ENCODE measurements around the gene SRP19. TPM values are rescaled to one million over a fixed set of nuclear protein-coding genes. Genes with fewer than 3 reads are reported as not detected.

Gene SRP19
- total RNA-seq (2022) (88.9 and 99.6 TPM in 2 replicates), Bru-seq, nascent RNA (percentile 86 among the genes with signal in this experiment), BruChase-seq, experiment 1, labeled RNA remaining after a 6-hour chase (percentile 94 among the genes with signal in this experiment), BruChase-seq, experiment 2, labeled RNA remaining after a 2-hour chase (percentile 94 among the genes with signal in this experiment)
- long read RNA-seq, transcript SRP19-206 (5 exons, 2,841 nt): major isoform, 192 of 265 reads
- long read RNA-seq, transcript SRP19-205 (2 exons, 473 nt): minor isoform, 18 of 265 reads
- long read RNA-seq, transcript SRP19-203 (4 exons, 833 nt): minor isoform, 6 of 265 reads
- long read RNA-seq, transcript SRP19-201 (5 exons, 937 nt): minor isoform, 20 of 265 reads
- long read RNA-seq, partial matches to known transcripts: 7 of 265 reads
- long read RNA-seq, other reads (novel, unspliced or antisense): 18 of 265 reads

- H3K36me3 Mint-ChIP-seq (ENCODE audit: insufficient read depth, unreplicated experiment): peaks cover 36% of the 10 kb centered on the region
- H3K9me3 Mint-ChIP-seq (ENCODE audit: unreplicated experiment): no peaks in the 10 kb centered on the region
- H3K4me3 Mint-ChIP-seq (ENCODE audit: unreplicated experiment): peak within 1 kb of the TSS; percentile 88
- intact Hi-C loops (cut with micrococcal nuclease): loop anchor here (5.0 kb wide), 3 partner anchors 61 to 116 kb away; partner anchors contain the start of genes DCP2 and REEP5
- TF ChIP-seq, protein P1, sequence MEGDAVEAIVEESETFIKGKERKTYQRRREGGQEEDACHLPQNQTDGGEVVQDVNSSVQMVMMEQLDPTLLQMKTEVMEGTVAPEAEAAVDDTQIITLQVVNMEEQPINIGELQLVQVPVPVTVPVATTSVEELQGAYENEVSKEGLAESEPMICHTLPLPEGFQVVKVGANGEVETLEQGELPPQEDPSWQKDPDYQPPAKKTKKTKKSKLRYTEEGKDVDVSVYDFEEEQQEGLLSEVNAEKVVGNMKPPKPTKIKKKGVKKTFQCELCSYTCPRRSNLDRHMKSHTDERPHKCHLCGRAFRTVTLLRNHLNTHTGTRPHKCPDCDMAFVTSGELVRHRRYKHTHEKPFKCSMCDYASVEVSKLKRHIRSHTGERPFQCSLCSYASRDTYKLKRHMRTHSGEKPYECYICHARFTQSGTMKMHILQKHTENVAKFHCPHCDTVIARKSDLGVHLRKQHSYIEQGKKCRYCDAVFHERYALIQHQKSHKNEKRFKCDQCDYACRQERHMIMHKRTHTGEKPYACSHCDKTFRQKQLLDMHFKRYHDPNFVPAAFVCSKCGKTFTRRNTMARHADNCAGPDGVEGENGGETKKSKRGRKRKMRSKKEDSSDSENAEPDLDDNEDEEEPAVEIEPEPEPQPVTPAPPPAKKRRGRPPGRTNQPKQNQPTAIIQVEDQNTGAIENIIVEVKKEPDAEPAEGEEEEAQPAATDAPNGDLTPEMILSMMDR (IDR thresholded peaks at IDR 0.05; ENCODE audit: unreplicated experiment): no peak
- H3K4me1 Mint-ChIP-seq (ENCODE audit: insufficient read depth, unreplicated experiment): peaks cover 13% of the 10 kb centered on the region
- POLR2A ChIA-PET: interaction anchor here (0.7 to 2.8 kb wide), 28 partner anchors 8 to 951 kb away, joined by 3 to 21 read pairs (median 4); partner anchors contain the start of genes APC, DCP2 and REEP5
- no TSS peak for BruUV-seq (replicated peaks)
- peak; percentile 98 for DNase-seq (ENCODE audit: unreplicated experiment)
- H3K27ac Mint-ChIP-seq (ENCODE audit: low read depth, unreplicated experiment): peak within 1 kb of the TSS; percentile 94
- CTCF ChIA-PET: interaction anchor here (0.6 to 3.8 kb wide), 3 partner anchors 13 to 107 kb away, joined by 3 to 21 read pairs (median 4); no protein-coding TSS in a partner anchor
- H3K27me3 Mint-ChIP-seq (ENCODE audit: insufficient read depth, unreplicated experiment): peaks cover 24% of the 10 kb centered on the region
Measured at GRCh38 chr5:112860929-112861637, at the start of gene SRP19. Gene SRP19 (plus strand): TSS chr5:112861287. CDS start chr5:112861377, 90 bp downstream.

- ChIA-PET POLR2A (no interaction called here), CTCF (interaction anchor here (0.6 to 0.9 kb wide), 2 partner anchors 181 to 260 kb away, joined by 3 to 4 read pairs; no protein-coding TSS in a partner anchor)
- H3K9me3 Mint-ChIP-seq (ENCODE audit: unreplicated experiment): no peaks in the 10 kb centered on the region
- DNase-seq (ENCODE audit: unreplicated experiment): no peak
- TF ChIP-seq, protein P1 (IDR thresholded peaks at IDR 0.05; ENCODE audit: unreplicated experiment): no peak
- intact Hi-C loops (cut with micrococcal nuclease): no loop called here
- no peak overlapping the region for H3K27ac Mint-ChIP-seq (ENCODE audit: low read depth, unreplicated experiment)
- BruUV-seq (replicated peaks): no TSS peak
- peaks cover 20% of the 10 kb centered on the region for H3K36me3 Mint-ChIP-seq (ENCODE audit: insufficient read depth, unreplicated experiment)
- H3K27me3 Mint-ChIP-seq (ENCODE audit: insufficient read depth, unreplicated experiment): no peaks in the 10 kb centered on the region
- H3K4me1 Mint-ChIP-seq (ENCODE audit: insufficient read depth, unreplicated experiment): no peaks in the 10 kb centered on the region
- no peak overlapping the region for H3K4me3 Mint-ChIP-seq (ENCODE audit: unreplicated experiment)
Measured at GRCh38 chr5:112812549-112812948, 48.5 kb upstream of the SRP19 start.

GRCh38 chr5:112820246-112820645 is 40.8 kb upstream of the SRP19 start:
- H3K27ac Mint-ChIP-seq (ENCODE audit: low read depth, unreplicated experiment): no peak overlapping the region
- CTCF ChIA-PET: no interaction called here

More at GRCh38 chr5:112820246-112820645, 40.8 kb upstream of the SRP19 start:
- DNase-seq (ENCODE audit: unreplicated experiment): no peak
- no TSS peak for BruUV-seq (replicated peaks)
- Mint-ChIP-seq H3K4me3 (ENCODE audit: unreplicated experiment) (no peak overlapping the region), H3K27me3 (ENCODE audit: insufficient read depth, unreplicated experiment) (no peaks in the 10 kb centered on the region), H3K4me1 (ENCODE audit: insufficient read depth, unreplicated experiment) (no peaks in the 10 kb centered on the region), H3K36me3 (ENCODE audit: insufficient read depth, unreplicated experiment) (peaks cover 38% of the 10 kb centered on the region), H3K9me3 (ENCODE audit: unreplicated experiment) (no peaks in the 10 kb centered on the region)
- POLR2A ChIA-PET: no interaction called here
- intact Hi-C loops (cut with micrococcal nuclease): no loop called here
- TF ChIP-seq, protein P1 (IDR thresholded peaks at IDR 0.05; ENCODE audit: unreplicated experiment): no peak
